Cerebellar cortex (tissue), 1 donor: ENCODE measurements around the gene RFT1.

Experiments
- DNase-seq: peaks from one replicate; pipeline ENCODE4 v3.0.0-alpha.2; 2015; ENCODE audit warnings: low spot score

Gene RFT1

GRCh38 chr3:53126601-53127000 lies 3.6 kb downstream of the RFT1 start:
- DNase-seq: no peak

DNA sequence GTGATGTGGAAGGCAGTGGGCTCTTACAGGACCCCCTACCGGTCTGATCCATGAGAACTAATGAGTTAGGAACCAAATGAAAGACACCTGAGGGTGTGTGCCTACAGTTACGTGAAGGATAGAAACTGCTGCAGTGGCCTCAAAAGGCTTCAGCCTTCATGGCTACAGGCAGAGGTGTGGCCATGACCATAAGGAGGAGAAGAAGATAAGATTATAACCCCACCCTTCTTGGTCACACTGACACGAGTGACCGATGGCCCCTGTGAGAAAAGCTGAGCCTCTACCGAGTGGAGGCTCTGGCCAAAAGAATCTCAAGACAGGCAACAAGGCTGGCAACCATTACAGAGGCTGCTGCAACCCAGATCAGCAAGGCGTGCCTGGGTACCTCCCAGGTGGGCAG lies 6.3 kb downstream of the RFT1 start:
- no peak for DNase-seq

DNA sequence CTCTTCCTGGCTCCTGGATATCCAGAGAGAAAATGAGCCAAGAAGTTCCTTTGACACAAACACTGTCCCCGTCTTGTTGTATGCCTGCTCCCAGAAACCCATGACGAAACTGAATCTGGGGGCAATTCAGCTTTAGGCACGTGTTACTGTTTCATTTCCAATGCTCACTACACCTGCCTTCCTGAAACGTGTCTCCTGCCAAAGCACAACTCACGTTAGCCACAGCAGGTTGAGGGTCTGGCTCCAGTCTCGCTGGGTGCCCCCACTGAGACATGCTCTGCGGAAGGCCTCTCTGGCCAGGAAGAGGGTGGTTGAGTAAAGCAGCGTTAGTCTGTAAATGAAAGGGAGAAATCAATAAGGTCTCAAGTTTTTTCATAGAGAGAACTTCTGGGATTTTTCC lies 6.7 kb downstream of the RFT1 start:
- no peak for DNase-seq

DNA sequence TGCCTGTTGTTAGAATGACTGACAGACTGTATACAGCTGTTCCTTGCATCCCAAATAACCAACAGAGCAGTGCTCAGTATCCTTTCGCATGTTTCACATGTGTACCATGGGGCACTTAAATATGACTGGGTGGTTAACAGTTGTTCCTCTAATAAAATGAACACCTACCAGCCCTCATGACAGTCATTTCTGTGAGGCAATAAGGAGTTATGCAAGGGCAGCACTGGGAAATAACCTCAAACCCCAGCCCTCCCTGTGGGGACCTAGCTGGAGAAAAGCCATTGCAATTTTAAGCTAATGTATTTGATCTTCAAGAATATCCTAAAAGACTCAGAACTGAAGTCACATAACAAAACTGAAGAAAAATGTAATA lies 7.3 kb downstream of the RFT1 start:
- no peak for DNase-seq

DNA sequence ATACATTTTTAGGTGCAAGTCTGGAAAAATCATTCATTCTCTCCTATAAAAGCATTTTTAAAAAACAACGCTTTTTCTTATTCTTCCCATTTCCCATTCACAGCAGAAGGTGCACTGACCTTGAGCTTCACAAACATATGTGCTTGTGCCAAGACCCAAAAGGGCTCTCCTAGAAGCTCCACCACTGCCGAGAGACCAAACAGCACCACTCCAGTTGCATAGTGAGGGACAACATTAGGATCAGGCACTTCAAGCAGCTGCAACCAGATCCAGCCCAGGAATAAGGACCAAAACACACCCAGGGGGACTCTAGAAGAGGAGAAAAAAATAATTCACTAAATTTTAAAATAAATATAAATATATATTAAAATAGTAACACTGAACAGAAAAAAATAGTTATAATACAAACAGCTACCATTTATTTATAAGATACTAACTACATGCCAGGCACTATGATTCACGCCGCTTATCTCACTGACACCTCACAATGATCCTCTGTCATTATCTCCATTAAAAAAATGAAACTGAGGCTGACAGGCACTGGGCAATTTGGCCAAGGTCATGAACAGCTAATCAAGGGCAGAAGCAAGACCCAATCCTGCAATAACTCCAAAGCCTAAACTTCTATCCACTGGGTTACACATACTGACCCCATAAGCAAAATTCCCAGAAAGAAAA lies 7.8 kb downstream of the RFT1 start:
- no peak for DNase-seq

DNA sequence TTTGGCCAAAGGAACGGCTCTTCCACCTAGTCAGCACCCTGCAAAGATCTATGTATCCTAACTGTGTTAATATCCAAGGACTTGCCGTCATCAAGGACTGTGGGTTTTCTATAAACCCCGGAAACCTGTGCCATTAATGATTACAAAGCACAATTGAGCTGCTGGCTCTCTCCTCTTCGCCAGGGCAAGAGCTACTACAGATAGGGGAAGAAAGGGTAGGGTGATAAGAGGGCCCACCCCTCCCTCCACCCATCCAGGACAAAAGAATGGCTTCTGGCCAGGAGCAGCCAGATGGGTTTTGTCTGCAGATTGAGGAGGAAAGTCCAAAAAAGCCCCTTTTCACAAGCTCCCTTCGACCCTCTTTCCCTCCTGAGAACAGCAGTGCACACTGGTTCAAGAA lies 9.9 kb downstream of the RFT1 start:
- no peak for DNase-seq

DNA sequence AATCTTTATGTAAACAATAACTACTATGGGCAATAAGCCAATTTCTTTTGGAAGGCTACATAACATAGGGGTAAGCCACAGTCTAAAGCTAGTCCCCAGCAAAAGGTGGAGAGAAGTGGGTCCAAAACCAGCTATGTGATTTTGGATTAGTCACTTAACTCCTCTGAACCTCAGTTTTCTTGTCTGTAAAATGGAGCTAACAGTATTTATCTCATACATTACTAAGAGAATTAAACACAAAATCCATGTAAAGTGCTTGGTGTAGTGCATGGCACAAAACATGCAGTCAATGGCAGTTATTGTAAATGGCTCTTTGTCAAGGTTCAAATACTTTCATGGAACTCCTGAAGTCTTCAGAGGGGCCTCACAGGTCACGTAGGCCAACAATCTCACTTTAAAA lies 13.3 kb downstream of the RFT1 start:
- no peak for DNase-seq

DNA sequence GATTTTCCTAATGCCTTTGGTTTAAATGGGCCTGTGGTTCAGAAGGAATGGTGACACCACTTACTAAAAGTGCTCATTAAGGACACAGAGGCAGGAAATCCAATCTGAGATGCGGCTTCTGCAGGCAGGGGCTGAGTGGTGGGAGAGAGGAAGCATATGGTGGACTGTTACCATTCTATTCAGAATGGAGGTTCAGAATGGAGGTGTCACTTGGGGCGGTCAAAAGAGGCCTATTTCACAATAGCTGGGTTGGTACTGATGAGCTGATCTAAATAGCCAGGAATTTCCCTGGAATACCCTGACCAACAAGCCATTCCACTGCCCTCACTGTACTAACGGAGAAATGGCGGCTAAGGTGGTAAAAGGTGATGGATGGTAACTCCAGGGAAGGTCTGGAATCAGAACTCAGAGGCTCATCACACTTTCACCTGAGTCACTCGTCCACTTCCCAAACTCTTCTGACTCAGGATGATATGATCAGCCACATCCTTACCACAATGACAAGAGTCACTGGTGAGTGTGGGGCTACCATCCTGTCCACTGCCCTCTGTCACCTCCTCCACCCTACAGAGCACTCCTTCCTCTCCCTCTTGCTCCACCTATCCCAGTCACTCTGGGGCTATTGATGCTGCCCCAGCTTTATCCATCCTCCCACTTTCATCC lies 15.7 kb downstream of the RFT1 start:
- DNase-seq: no peak

DNA sequence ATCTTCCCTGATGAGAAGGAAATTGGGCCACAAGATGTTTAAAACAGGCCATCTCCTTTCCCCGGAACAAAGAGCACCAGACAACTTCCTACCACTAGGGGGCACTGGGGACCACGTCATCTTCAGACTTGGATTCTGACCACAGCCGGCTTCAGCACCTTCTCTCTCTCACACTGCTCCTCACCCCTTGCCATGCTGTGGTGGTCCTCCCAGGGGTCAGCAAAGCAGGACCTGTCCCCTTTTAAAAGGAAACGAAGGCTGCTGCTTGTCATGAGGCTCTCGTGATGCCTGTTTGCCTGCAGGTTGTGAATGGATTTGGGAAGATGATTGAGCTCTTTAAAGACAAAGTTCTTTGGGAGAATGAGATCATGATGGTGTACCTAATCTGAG lies 16.2 kb downstream of the RFT1 start:
- peak; percentile 93 for DNase-seq

- peak; percentile 29 for DNase-seq
These were observed 16.8 kb downstream of the RFT1 start for GRCh38 chr3:53113293-53114010.

DNA sequence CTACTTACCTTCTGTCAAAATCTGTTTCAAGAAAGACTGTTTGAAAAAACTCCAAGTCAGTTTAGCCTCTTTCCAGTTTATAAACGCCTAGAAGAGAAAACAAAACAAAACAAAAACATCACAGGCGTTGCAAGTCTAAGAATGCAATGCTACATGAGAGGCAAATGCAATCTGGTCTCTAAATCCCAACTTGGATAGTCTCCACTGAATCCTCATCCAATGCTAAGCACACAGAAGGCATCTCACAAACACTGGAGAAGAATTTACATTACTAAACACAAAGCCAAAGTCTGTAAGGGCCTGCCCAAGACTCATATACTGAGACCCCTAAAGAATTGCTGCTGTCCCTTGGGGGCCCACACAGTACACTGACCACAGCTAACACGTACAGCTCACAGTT lies 18.4 kb downstream of the RFT1 start:
- DNase-seq: no peak

GRCh38 chr3:53109891-53110771 lies 20.1 kb downstream of the RFT1 start:
- DNase-seq: peak; percentile 36

DNA sequence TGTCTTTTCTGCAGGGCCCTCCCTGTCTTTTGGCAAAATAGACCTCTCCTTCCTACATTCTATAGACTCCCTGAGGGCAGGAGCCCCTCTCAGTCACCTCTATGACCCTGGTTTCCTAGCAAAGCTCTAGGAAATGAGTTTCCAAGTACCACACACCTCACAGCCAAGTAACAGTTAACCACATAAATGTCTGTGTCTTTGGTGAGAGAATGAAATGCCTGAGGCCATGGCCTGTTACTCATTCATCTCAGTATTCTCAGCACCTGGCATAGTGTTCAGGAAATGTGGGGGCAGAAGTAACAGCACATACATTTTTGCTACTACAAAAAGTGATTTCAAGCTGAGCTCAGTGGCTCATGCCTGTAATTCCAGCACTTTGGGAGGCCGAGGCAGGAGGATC lies 21.0 kb downstream of the RFT1 start:
- DNase-seq: no peak

GRCh38 chr3:53104762-53105161 lies 25.5 kb downstream of the RFT1 start:
- DNase-seq: no peak

DNA sequence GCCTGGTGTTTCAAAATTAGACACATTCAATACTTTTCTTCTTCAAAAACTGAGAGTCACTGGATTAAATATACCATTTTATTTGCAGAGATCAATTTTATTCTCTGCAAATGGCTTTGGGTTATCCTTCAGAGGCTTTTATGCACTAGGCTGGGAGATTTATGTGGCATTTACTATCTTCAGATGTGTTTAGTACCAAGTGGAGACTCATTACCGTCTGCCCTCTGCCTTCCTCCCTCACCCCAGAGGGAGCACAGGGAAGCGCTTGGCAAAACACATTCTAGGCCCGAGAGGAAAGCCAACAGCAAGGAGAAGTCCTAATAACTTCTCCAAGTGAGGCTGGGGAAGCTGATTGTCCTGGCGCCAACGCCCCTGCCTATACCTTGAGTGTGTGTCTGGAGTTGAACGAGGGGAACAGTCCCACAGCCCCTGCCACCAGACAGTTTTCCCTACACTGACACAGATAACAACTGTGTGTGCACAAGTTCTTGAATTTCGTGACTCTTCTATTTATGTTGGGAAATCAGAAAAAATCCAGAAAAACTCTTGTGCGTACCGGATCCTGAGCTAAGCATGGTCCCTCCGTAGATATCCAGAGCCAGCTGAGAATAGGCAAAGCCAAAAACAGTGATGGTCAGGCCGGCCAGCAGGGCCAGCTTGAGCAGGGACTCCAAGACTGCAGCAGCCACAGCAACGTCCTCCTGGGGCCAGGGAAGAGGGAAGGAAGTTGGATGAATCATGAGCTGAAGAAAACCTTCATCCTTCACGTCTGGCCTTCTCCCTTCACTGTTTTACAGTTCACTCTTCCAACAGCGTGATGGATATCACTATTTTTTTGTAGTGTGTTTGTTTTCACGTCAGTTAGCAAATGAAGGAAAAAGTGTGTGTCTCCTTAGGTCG lies 26.6 kb downstream of the RFT1 start:
- no peak for DNase-seq

GRCh38 chr3:53102601-53103147 lies 27.6 kb downstream of the RFT1 start:
- DNase-seq: no peak

DNA sequence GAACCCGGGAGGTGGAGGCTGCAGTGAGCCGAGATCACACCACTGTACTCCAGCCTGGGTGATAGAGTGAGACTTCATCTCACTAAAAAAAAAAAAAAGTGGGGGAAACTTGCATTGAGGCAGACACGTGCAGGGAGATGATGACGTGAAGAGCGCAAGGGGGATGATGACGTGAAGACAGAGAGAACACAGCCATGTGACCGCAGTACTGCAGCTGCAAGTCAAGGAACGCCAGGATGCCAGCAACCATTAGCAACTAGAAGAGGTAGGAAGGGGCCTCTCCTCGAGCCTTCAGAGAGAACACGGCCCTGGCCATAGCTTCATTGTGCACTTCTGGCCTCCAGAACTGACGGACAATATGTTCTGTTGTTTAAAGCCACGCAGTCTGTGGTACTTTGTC lies 28.3 kb downstream of the RFT1 start:
- DNase-seq: no peak

GRCh38 chr3:53100818-53101466 lies 29.3 kb downstream of the RFT1 start:
- DNase-seq: no peak

DNA sequence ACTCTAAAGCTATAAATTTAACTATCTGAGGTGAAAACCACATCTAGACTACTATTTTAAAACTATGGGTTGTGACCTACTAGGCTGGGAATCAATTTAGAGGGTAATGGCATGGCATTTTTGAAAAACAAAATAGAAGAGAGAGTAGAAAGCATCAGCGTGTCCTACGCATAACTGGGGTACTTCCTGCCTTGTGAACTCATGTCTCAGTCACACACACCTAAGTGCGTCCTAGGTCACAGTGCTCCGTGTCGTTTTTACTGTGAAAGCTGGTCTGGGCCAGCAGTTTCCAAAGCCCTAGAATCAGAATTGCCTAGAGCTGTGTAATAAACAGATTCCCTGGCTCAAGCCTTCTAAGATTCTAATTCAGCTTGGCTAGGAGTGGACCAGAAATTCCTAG lies 32.3 kb downstream of the RFT1 start:
- no peak for DNase-seq

DNA sequence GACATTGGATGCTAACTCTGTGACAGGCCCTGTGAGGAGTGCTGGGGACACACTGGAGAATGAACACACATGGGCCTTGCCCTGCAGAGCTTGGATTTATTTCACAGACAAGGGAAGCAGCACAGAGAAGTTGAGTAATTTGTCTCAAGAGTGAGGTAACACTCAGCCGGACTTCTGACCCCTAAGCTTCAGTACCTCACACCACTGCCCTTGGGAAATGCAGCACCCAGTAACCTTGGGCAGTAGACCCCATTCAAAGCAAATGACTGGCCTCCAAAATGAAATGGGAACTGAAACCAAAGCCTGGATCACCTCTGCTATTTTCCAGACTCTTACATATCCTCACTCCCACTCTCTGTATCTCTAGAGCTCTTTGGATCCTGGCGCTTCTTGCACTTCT lies 37.3 kb downstream of the RFT1 start:
- no peak for DNase-seq

DNA sequence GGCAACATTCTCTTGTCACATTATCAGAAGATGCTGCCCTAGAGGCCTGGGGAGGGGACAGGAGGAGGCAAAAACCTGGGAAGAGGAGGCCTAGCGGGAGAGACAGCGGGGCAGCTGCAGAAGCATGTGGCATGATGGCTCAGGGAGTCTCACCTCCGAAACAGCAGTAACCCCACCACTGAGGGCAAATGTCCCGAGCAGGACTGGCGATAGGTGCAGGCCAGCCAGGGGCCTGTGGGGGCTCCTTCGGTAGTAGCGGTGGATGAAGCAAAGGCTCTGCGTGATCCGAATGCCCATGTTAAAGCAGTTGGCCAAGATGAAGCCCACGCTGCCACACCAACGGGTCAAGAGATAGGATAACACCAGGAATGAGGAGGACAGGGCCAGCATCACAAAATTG lies 38.0 kb downstream of the RFT1 start:
- DNase-seq: no peak
